AG09309 (cell line): ENCODE measurements around the gene YJU2.

Source experiments
- DNase-seq: peaks from one replicate; pipeline ENCODE4 v3.0.0-alpha.2; 2010; ENCODE audit warnings: low read depth
- H3K4me3 ChIP-seq: 2 replicates; pipeline ENCODE4 v1.5.1; 2011; ENCODE audit warnings: mild to moderate bottlenecking, low read depth, low read length, moderate library complexity; ENCODE audit not compliant: control insufficient read depth
- CTCF ChIP-seq: IDR thresholded peaks from 2 replicates; pipeline ENCODE4 v1.5.1; 2011; ENCODE audit warnings: mild to moderate bottlenecking, low read depth, low read length, inconsistent platforms; ENCODE audit not compliant: insufficient read depth, control insufficient read depth; ENCODE audit errors: missing control alignments

YJU2 gene

GRCh38 chr19:4246767-4247593 is at the start of gene YJU2:
Gene YJU2 (plus strand): TSS chr19:4247080. CDS start chr19:4247147, 67 bp downstream.
- TF ChIP-seq CTCF: peak; percentile 45
- peak; percentile 99 for DNase-seq
- H3K4me3 ChIP-seq: peak within 1 kb of the TSS; percentile 47

- no peak for TF ChIP-seq CTCF
- DNase-seq: no peak
- no peak overlapping the region for H3K4me3 ChIP-seq
These were observed 49.7 kb upstream of the YJU2 start for GRCh38 chr19:4197228-4197624.

- no peak overlapping the region for H3K4me3 ChIP-seq
- no peak for DNase-seq
- TF ChIP-seq CTCF: no peak
These were observed 49.0 kb upstream of the YJU2 start for GRCh38 chr19:4197625-4198466.

- H3K4me3 ChIP-seq: no peak overlapping the region
- no peak for TF ChIP-seq CTCF
- no peak for DNase-seq
These were observed 48.3 kb upstream of the YJU2 start for GRCh38 chr19:4198467-4199126.

- TF ChIP-seq CTCF: no peak
- no peak for DNase-seq
- no peak overlapping the region for H3K4me3 ChIP-seq
These were observed 47.1 kb upstream of the YJU2 start for GRCh38 chr19:4199699-4200293.

GRCh38 chr19:4200940-4201542 is 45.8 kb upstream of the YJU2 start:
- no peak for TF ChIP-seq CTCF
- H3K4me3 ChIP-seq: no peak overlapping the region
- no peak for DNase-seq
